B cell (primary cell): Measurements from ENCODE around the gene MBTPS1.

Experiments used
- EZH2 ChIP-seq: IDR thresholded peaks from 2 replicates; pipeline ENCODE4 v1.6.1; 2012; ENCODE audit warnings: borderline replicate concordance, low read depth, mild to moderate bottlenecking, moderate library complexity, low read length; ENCODE audit not compliant: insufficient read depth, poor library complexity, severe bottlenecking
- TF ChIP-seq, protein P1 (sequence below): fragments of 200-600 bp; IDR thresholded peaks from one replicate; pipeline ENCODE4 v1.8.0; 2022; ENCODE audit warnings: antibody characterized with exemption, mild to moderate bottlenecking

DNA sequence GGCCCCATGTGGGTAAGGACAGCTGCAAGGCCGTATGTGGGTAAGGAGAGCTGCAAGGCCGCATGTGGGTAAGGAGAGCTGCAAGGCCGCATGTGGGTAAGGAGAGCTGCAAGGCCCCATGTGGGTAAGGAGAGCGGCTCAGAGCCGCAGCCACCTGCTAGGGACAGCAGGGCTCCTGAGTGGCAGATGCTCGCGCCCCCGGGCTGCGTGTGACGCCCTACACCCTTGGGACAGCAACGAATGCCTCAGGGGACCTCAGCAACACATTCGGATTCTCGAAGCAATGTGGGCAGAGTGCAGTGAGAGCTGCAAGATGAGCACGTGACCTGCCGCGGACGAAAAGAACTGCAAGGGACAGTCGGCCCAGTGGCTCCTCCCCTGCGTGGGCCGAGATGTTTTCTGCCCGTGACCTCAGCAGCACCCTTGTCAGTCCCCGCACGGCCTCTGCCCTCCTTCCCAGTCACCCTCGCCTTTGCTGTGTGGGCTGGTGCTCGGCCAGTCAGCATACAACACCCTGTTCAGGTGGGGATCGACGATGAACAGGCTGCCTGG lies 64.6 kb downstream of the MBTPS1 start:
- TF ChIP-seq, protein P1, sequence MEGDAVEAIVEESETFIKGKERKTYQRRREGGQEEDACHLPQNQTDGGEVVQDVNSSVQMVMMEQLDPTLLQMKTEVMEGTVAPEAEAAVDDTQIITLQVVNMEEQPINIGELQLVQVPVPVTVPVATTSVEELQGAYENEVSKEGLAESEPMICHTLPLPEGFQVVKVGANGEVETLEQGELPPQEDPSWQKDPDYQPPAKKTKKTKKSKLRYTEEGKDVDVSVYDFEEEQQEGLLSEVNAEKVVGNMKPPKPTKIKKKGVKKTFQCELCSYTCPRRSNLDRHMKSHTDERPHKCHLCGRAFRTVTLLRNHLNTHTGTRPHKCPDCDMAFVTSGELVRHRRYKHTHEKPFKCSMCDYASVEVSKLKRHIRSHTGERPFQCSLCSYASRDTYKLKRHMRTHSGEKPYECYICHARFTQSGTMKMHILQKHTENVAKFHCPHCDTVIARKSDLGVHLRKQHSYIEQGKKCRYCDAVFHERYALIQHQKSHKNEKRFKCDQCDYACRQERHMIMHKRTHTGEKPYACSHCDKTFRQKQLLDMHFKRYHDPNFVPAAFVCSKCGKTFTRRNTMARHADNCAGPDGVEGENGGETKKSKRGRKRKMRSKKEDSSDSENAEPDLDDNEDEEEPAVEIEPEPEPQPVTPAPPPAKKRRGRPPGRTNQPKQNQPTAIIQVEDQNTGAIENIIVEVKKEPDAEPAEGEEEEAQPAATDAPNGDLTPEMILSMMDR: no peak
- no peak for TF ChIP-seq EZH2
